Immature natural killer cell (primary cell): Measurements from ENCODE around the gene JUNB. TPM values are rescaled to one million over a fixed set of nuclear protein-coding genes. Genes with fewer than 3 reads are reported as not detected.
A peak's percentile ranks its signal among the peaks of the same experiment; 100 is the strongest.

Experiments used
- DNase-seq, 3 donors: peaks; one replicate each; pipeline ENCODE4 v3.0.0; 2022; ENCODE audit warnings: mixed read lengths in 1 of 3
- H3K27ac Mint-ChIP-seq, 6 donors: one replicate each; pipeline ENCODE4 v1.8.0; 2020; ENCODE audit warnings: mixed read lengths in 6 of 6, mild to moderate bottlenecking in 5 of 6, inconsistent platforms in 4 of 6, moderate library complexity in 3 of 6
- H3K27me3 Mint-ChIP-seq, 3 donors: one replicate each; pipeline ENCODE4 v1.8.0; 2020 to 2021; ENCODE audit warnings: low read depth in 3 of 3, mild to moderate bottlenecking in 3 of 3, mixed read lengths in 3 of 3, moderate library complexity in 3 of 3, inconsistent platforms in 1 of 3
- H3K36me3 Mint-ChIP-seq, 3 donors: one replicate each; pipeline ENCODE4 v1.8.0; 2020; ENCODE audit warnings: mixed read lengths in 3 of 3, inconsistent platforms in 2 of 3, mild to moderate bottlenecking in 2 of 3
- H3K4me1 Mint-ChIP-seq, 2 donors: one replicate each; pipeline ENCODE4 v1.8.0; 2020; ENCODE audit warnings: inconsistent platforms in 2 of 2, mild to moderate bottlenecking in 2 of 2, mixed read lengths in 2 of 2, moderate library complexity in 1 of 2
- H3K4me3 Mint-ChIP-seq, 5 donors: one replicate each; pipeline ENCODE4 v1.8.0; 2020; ENCODE audit warnings: mild to moderate bottlenecking in 5 of 5, mixed read lengths in 5 of 5, inconsistent platforms in 3 of 5, moderate library complexity in 3 of 5
- H3K9me3 Mint-ChIP-seq, 6 donors: one replicate each; pipeline ENCODE4 v1.8.0; 2020; ENCODE audit warnings: mild to moderate bottlenecking in 6 of 6, mixed read lengths in 6 of 6, inconsistent platforms in 4 of 6, moderate library complexity in 3 of 6
- polyA plus RNA-seq, 3 donors: library from polyadenylated mRNA; unstranded; fragments of 300-500 nt; fragmentation: Illumina TruSeq; gene quantifications; one replicate each; pipeline ENCODE4 v1.2.3, GENCODE V29; 2021

The JUNB gene
- polyA plus RNA-seq, 3 donors from 2014 or later: 620 to 796 (median 697) TPM

GRCh38 chr19:12840091-12841079, 49.1 kb downstream of the JUNB start:
- Mint-ChIP-seq H3K9me3 (peaks cover 0 to 4% (median 0%) of the 10 kb centered on the region in 6 donors), H3K27me3 (peaks cover 26 to 45% (median 27%) of the 10 kb centered on the region in 3 donors), H3K36me3 (peaks cover 0 to 5% (median 0%) of the 10 kb centered on the region in 3 donors), H3K4me1 (peaks cover 32 to 34% of the 10 kb centered on the region in 2 donors), H3K4me3 (peak overlapping the region in 4 of 5 donors; percentile 10 to 60 (median 28)), H3K27ac (peak overlapping the region in 1 of 6 donors; percentile 76)
- DNase-seq: peak in 2 of 3 donors; percentile 27 to 39

- peaks cover 0 to 5% (median 0%) of the 10 kb centered on the region in 3 donors for H3K36me3 Mint-ChIP-seq
- H3K27me3 Mint-ChIP-seq: peaks cover 21 to 45% (median 26%) of the 10 kb centered on the region in 3 donors
- peak overlapping the region; percentile 15 to 60 (median 37) for H3K4me3 Mint-ChIP-seq
- peaks cover 0 to 4% (median 0%) of the 10 kb centered on the region in 6 donors for H3K9me3 Mint-ChIP-seq
- H3K4me1 Mint-ChIP-seq: peaks cover 32 to 34% of the 10 kb centered on the region in 2 donors
- H3K27ac Mint-ChIP-seq: peak overlapping the region in 1 of 6 donors; percentile 49
- DNase-seq: no peak
Measured at GRCh38 chr19:12841094-12841493, 49.8 kb downstream of the JUNB start.

GRCh38 chr19:12842511-12842910, 51.2 kb downstream of the JUNB start:
- Mint-ChIP-seq H3K4me3 (no peak overlapping the region), H3K27me3 (peaks cover 15 to 35% (median 19%) of the 10 kb centered on the region in 3 donors), H3K27ac (peak overlapping the region in 1 of 6 donors; percentile 55), H3K36me3 (peaks cover 0 to 5% (median 0%) of the 10 kb centered on the region in 3 donors), H3K4me1 (peaks cover 31 to 33% of the 10 kb centered on the region in 2 donors), H3K9me3 (peaks cover 0 to 4% (median 0%) of the 10 kb centered on the region in 6 donors)
- no peak for DNase-seq

Other genes starting within 250 kb of the JUNB start
- 10 to 100 TPM; 14.0 to 22.6 (median 16.2) TPM for gene ZNF564, start 240.0 kb upstream of the JUNB start, polyA plus RNA-seq
- gene ZNF490, start 180.7 kb upstream of the JUNB start, polyA plus RNA-seq: 1 to 10 TPM; 3.1 to 8.2 (median 3.5) TPM
- gene ZNF791, start 180.6 kb upstream of the JUNB start, polyA plus RNA-seq: 10 to 100 TPM; 10.9 to 21.3 (median 12.9) TPM
- gene MAN2B1, start 124.7 kb upstream of the JUNB start, polyA plus RNA-seq: 10 to 100 TPM; 25.3 to 44.4 (median 27.2) TPM
- gene WDR83, start 124.7 kb upstream of the JUNB start, polyA plus RNA-seq: 10 to 100 TPM; 19.9 to 30.1 (median 23.2) TPM
- 10 to 100 TPM; 70.8 to 76.0 (median 74.4) TPM for gene DHPS, start 109.6 kb upstream of the JUNB start, polyA plus RNA-seq
- gene GNG14, start 103.5 kb upstream of the JUNB start, polyA plus RNA-seq: not detected
- 1 to 10 TPM; 6.4 to 8.2 (median 8.0) TPM for gene FBXW9, start 94.9 kb upstream of the JUNB start, polyA plus RNA-seq
- 1 to 10 TPM in 1 of 3 donors, under 1 TPM in 2; 0.46 to 4.0 (median 0.98) TPM for gene TNPO2, start 67.6 kb upstream of the JUNB start, polyA plus RNA-seq
- gene TRIR, start 56.8 kb upstream of the JUNB start, polyA plus RNA-seq: 100 to 1,000 TPM; 183 to 301 (median 283) TPM
- gene GET3, start 54.0 kb upstream of the JUNB start, polyA plus RNA-seq: 100 to 1,000 TPM in 2 of 3 donors, 10 to 100 TPM in 1; 93.5 to 182 (median 124) TPM
- not detected for gene BEST2, start 39.7 kb upstream of the JUNB start, polyA plus RNA-seq
- 1 to 10 TPM in 2 of 3 donors, not detected in 1; 2.1 to 2.5 TPM for gene HOOK2, start 15.9 kb upstream of the JUNB start, polyA plus RNA-seq
- 100 to 1,000 TPM; 157 to 165 (median 159) TPM for gene PRDX2, start 10.3 kb downstream of the JUNB start, polyA plus RNA-seq
- gene THSD8, start 10.6 kb downstream of the JUNB start, polyA plus RNA-seq: 10 to 100 TPM in 1 of 3 donors, 1 to 10 TPM in 2; 3.0 to 11.0 (median 4.5) TPM
- 10 to 100 TPM; 27.7 to 45.4 (median 37.5) TPM for gene RNASEH2A, start 15.1 kb downstream of the JUNB start, polyA plus RNA-seq
- not detected for gene RTBDN, start 43.1 kb downstream of the JUNB start, polyA plus RNA-seq
- gene MAST1, start 47.0 kb downstream of the JUNB start, polyA plus RNA-seq: under 1 TPM in 2 of 3 donors, not detected in 1; 0.28 TPM
- 100 to 1,000 TPM in 1 of 3 donors, 10 to 100 TPM in 2; 72.6 to 108 (median 83.5) TPM for gene DNASE2, start 90.0 kb downstream of the JUNB start, polyA plus RNA-seq
- gene KLF1, start 95.7 kb downstream of the JUNB start, polyA plus RNA-seq: 1 to 10 TPM in 1 of 3 donors, under 1 TPM in 2; 0.15 to 1.8 (median 0.20) TPM
- 10 to 100 TPM; 17.0 to 21.6 (median 18.4) TPM for gene GCDH, start 99.7 kb downstream of the JUNB start, polyA plus RNA-seq
- under 1 TPM in 1 of 3 donors, not detected in 2; 0.20 TPM for gene SYCE2, start 127.8 kb downstream of the JUNB start, polyA plus RNA-seq
- 10 to 100 TPM; 57.2 to 82.0 (median 71.1) TPM for gene FARSA, start 142.2 kb downstream of the JUNB start, polyA plus RNA-seq
- 100 to 1,000 TPM; 125 to 301 (median 238) TPM for gene CALR, start 147.1 kb downstream of the JUNB start, polyA plus RNA-seq
- 100 to 1,000 TPM in 1 of 3 donors, 10 to 100 TPM in 2; 68.9 to 121 (median 69.4) TPM for gene RAD23A, start 154.4 kb downstream of the JUNB start, polyA plus RNA-seq
- 10 to 100 TPM; 37.4 to 69.1 (median 56.8) TPM for gene GADD45GIP1, start 165.7 kb downstream of the JUNB start, polyA plus RNA-seq
- not detected for gene DAND5, start 178.1 kb downstream of the JUNB start, polyA plus RNA-seq
- under 1 TPM in 1 of 3 donors, not detected in 2; 0.49 TPM for gene NFIX, start 204.0 kb downstream of the JUNB start, polyA plus RNA-seq